ENCODE results near the gene CDC42EP4.
A peak's percentile ranks its signal among the peaks of the same experiment; 100 is the strongest.

Gene CDC42EP4, protein sequence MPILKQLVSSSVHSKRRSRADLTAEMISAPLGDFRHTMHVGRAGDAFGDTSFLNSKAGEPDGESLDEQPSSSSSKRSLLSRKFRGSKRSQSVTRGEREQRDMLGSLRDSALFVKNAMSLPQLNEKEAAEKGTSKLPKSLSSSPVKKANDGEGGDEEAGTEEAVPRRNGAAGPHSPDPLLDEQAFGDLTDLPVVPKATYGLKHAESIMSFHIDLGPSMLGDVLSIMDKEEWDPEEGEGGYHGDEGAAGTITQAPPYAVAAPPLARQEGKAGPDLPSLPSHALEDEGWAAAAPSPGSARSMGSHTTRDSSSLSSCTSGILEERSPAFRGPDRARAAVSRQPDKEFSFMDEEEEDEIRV

DNA sequence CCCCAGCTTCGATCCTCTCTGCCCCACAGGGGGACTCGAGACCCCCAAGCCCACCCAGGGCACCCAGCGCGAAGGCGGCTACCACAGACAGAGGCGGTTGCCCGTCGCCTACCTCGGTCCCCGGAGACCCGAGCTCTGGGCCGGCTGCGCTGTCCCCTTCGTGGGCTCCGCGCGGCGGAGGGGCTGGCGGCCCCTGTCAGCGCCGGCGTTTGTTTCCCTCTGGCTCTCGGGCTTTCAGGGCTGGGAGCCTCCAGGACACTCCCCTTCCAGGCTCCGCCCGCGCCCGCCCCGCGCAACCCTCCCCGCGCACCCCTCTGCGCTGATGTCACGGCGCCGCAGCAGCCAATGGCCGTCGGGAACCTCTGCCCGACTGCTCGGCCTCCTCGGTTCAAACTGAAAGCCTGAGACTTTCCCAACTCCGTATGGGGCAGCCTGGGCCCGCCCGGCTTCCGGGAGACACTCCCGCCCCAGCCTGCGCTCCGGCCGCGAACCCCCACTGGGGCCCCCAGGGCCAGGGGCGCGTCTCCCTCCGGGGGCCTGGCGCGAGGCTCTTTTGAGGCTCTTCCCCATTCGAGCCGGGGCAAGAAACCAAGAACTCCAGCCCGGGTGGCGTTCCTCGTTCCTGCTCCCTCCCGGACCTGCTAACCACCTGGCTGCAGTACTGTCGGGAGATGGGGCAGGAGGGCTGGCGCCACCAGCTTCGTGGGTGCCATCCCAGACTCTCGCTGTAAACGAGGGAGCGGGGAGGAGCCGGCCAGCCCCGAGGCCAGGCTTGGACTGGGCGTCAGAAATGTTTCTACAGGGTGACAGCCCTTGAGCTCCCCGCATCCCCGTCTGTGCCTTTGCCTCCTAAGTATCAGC lies at the start of gene CDC42EP4:
CDC42EP4 (minus strand) TSS at position 221 of the 861 bp plus-strand sequence. CDS start 25,501 bp downstream, outside the sequence.
- Histone ChIP-seq H3K9ac (ENCODE audit: low read depth in 1 of 2, low read length in 2 of 2) (peak within 1 kb of the TSS; percentile 97 to 99), H3K9me3 (ENCODE audit: control insufficient read depth in 1 of 2, low read length in 2 of 2) (no peaks in the 10 kb centered on the region), H3K4me1 (ENCODE audit: control insufficient read depth in 1 of 2, insufficient read depth in 2 of 2, low read length in 2 of 2) (peaks cover 18 to 34% of the 10 kb centered on the region in 2 donors), H3K27ac (ENCODE audit: low read depth, low read length) (peak within 1 kb of the TSS; percentile 98), H3K27me3 (ENCODE audit: control insufficient read depth in 1 of 2, insufficient read depth in 2 of 2, low read length in 2 of 2) (no peaks in the 10 kb centered on the region), H3K36me3 (ENCODE audit: control insufficient read depth in 1 of 2, insufficient read depth in 2 of 2, low read length in 2 of 2) (no peaks in the 10 kb centered on the region), H3K4me3 (ENCODE audit: low read depth in 1 of 2, low read length in 2 of 2) (peak within 1 kb of the TSS; percentile 90 to 97)

DNA sequence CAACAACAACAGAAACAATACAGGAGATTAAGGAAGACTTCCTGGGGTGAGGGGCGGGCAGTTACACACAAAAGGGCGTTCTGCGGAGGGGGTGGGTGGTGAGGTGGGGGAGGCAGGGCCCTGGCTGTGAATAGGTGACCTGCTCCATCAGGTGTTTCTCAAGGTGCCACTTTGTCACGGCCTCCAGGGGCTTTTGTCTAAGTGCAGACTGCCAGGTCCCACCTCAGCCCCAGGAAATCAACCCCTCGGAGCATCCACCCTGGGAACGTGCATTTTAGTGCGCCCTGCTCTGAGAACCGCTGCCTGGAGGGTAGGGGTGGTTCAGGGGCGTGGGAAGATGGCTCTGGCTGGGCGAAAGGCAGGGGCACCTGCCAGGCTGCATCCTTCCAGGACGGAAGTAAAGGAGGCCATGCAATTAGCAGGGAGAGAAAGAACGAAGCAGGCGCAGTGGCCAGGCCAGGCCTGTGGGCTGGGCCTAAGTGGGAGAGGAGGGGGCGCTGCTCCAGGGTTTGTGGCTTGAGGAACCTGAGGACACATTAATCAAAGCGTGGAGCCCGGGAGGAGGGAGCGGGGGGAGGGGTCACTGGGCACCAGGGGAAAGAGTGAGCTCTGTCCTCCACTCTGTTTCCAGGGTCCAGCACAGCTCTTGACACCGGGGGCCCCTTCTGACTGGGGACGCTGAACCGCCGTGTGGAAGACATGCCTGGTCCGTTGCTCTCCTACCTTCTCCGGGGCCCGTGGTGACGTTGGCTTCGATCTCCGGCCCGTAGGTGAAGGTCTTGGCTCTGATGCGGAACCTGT lies 49.4 kb upstream of the CDC42EP4 start:
- Histone ChIP-seq H3K27me3 (ENCODE audit: control insufficient read depth in 1 of 2, insufficient read depth in 2 of 2, low read length in 2 of 2) (no peaks in the 10 kb centered on the region), H3K4me1 (ENCODE audit: control insufficient read depth in 1 of 2, insufficient read depth in 2 of 2, low read length in 2 of 2) (peaks cover 0 to 5% of the 10 kb centered on the region in 2 donors), H3K9me3 (ENCODE audit: control insufficient read depth in 1 of 2, low read length in 2 of 2) (no peaks in the 10 kb centered on the region), H3K9ac (ENCODE audit: low read depth in 1 of 2, low read length in 2 of 2) (no peak overlapping the region), H3K27ac (ENCODE audit: low read depth, low read length) (no peak overlapping the region), H3K4me3 (ENCODE audit: low read depth in 1 of 2, low read length in 2 of 2) (no peak overlapping the region), H3K36me3 (ENCODE audit: control insufficient read depth in 1 of 2, insufficient read depth in 2 of 2, low read length in 2 of 2) (no peaks in the 10 kb centered on the region)

DNA sequence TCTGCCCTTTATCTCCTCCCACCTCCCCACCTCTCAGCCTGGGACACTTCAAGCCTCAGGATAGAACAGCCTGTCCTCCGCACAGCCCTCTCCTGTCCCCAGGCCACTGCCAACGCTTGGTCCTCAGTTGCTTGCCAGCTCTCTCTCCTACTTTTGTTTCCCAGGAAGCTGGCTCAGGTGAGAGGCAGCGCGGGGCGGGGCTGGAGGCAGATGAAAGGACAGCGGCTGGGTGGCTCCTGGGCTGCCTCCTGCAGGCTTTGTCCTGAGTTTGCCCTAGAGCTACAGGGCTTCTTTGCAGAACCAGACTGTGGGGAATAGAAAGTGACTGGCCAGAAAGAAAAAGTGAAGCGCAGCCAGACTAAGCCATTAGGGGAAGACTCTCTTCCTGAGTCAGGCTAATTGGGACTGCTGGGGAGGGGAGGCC lies 48.2 kb upstream of the CDC42EP4 start:
- Histone ChIP-seq H3K9ac (ENCODE audit: low read depth in 1 of 2, low read length in 2 of 2) (no peak overlapping the region), H3K4me1 (ENCODE audit: control insufficient read depth in 1 of 2, insufficient read depth in 2 of 2, low read length in 2 of 2) (peaks cover 0 to 3% of the 10 kb centered on the region in 2 donors), H3K27ac (ENCODE audit: low read depth, low read length) (no peak overlapping the region), H3K27me3 (ENCODE audit: control insufficient read depth in 1 of 2, insufficient read depth in 2 of 2, low read length in 2 of 2) (no peaks in the 10 kb centered on the region), H3K9me3 (ENCODE audit: control insufficient read depth in 1 of 2, low read length in 2 of 2) (no peaks in the 10 kb centered on the region), H3K36me3 (ENCODE audit: control insufficient read depth in 1 of 2, insufficient read depth in 2 of 2, low read length in 2 of 2) (no peaks in the 10 kb centered on the region), H3K4me3 (ENCODE audit: low read depth in 1 of 2, low read length in 2 of 2) (no peak overlapping the region)

DNA sequence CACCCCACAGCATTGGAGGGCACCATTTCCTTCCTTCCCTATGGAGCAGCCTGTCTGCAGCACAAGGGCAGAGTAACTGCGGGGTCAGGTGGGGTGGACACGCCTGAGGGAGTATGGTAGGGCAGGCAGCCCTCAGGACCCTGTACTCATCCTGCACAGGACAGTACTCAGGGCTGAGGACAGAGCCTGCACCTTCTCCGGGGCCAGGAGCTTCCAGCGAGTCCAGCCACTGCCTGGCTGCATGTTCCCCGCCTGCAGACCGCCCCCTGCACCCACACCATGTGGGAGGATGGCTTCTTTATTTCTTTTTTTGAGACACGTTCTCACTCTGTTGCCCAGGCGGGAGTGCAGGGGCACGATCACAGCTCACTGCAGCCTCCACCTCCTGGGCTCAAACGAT lies 47.6 kb upstream of the CDC42EP4 start:
- H3K4me1 ChIP-seq (ENCODE audit: control insufficient read depth in 1 of 2, insufficient read depth in 2 of 2, low read length in 2 of 2): peaks cover 0 to 3% of the 10 kb centered on the region in 2 donors
- no peak overlapping the region for H3K27ac ChIP-seq (ENCODE audit: low read depth, low read length)
- H3K4me3 ChIP-seq (ENCODE audit: low read depth in 1 of 2, low read length in 2 of 2): no peak overlapping the region
- no peak overlapping the region for H3K9ac ChIP-seq (ENCODE audit: low read depth in 1 of 2, low read length in 2 of 2)
- H3K36me3 ChIP-seq (ENCODE audit: control insufficient read depth in 1 of 2, insufficient read depth in 2 of 2, low read length in 2 of 2): no peaks in the 10 kb centered on the region
- H3K9me3 ChIP-seq (ENCODE audit: control insufficient read depth in 1 of 2, low read length in 2 of 2): no peaks in the 10 kb centered on the region
- H3K27me3 ChIP-seq (ENCODE audit: control insufficient read depth in 1 of 2, insufficient read depth in 2 of 2, low read length in 2 of 2): no peaks in the 10 kb centered on the region

DNA sequence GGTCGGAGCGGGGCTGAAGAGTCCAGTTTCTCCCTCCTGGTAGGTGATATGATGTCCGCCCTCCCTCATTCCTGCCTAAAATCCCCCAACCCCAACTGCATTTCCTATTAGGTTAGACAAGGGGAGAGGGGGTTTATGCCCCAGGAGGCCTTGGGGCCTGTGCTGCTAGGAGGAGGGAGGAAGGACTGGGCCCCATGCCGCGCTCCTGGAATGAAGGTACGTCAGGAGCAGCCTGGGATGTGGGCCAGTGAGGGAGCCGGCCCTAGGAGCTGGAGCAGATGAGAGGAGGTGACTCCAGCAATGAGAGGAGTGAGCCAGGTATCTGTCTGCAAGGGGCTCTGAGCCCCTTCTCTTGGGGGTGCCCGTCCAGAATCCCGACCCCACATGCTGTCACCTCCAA lies 46.9 kb upstream of the CDC42EP4 start:
- peaks cover 0 to 3% of the 10 kb centered on the region in 2 donors for H3K4me1 ChIP-seq (ENCODE audit: control insufficient read depth in 1 of 2, insufficient read depth in 2 of 2, low read length in 2 of 2)
- H3K4me3 ChIP-seq (ENCODE audit: low read depth in 1 of 2, low read length in 2 of 2): no peak overlapping the region
- H3K27ac ChIP-seq (ENCODE audit: low read depth, low read length): no peak overlapping the region
- H3K9ac ChIP-seq (ENCODE audit: low read depth in 1 of 2, low read length in 2 of 2): no peak overlapping the region
- no peaks in the 10 kb centered on the region for H3K27me3 ChIP-seq (ENCODE audit: control insufficient read depth in 1 of 2, insufficient read depth in 2 of 2, low read length in 2 of 2)
- no peaks in the 10 kb centered on the region for H3K9me3 ChIP-seq (ENCODE audit: control insufficient read depth in 1 of 2, low read length in 2 of 2)
- H3K36me3 ChIP-seq (ENCODE audit: control insufficient read depth in 1 of 2, insufficient read depth in 2 of 2, low read length in 2 of 2): no peaks in the 10 kb centered on the region

DNA sequence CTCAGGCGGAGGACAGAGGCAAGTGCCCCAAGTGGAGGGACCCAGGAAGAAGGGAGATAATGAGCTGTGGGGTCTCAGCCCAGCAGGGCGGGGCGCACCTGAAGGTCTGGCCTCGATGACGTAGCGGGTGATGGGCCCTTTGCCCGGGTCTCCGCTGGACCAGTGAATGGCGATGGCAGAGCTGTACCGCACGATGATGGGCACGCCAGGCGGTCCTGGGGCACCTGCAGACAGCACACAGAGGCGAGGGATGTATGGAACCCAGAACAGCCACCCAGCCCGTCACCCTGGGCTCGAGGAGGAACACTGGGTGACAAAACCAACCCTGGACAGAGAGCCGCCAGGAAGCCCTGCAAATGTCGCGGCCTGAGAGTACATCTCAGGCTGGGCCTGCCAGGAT lies 46.2 kb upstream of the CDC42EP4 start:
- H3K36me3 ChIP-seq (ENCODE audit: control insufficient read depth in 1 of 2, insufficient read depth in 2 of 2, low read length in 2 of 2): no peaks in the 10 kb centered on the region
- peaks cover 0 to 3% of the 10 kb centered on the region in 2 donors for H3K4me1 ChIP-seq (ENCODE audit: control insufficient read depth in 1 of 2, insufficient read depth in 2 of 2, low read length in 2 of 2)
- H3K4me3 ChIP-seq (ENCODE audit: low read depth in 1 of 2, low read length in 2 of 2): no peak overlapping the region
- H3K9ac ChIP-seq (ENCODE audit: low read depth in 1 of 2, low read length in 2 of 2): no peak overlapping the region
- H3K27ac ChIP-seq (ENCODE audit: low read depth, low read length): no peak overlapping the region
- no peaks in the 10 kb centered on the region for H3K27me3 ChIP-seq (ENCODE audit: control insufficient read depth in 1 of 2, insufficient read depth in 2 of 2, low read length in 2 of 2)
- no peaks in the 10 kb centered on the region for H3K9me3 ChIP-seq (ENCODE audit: control insufficient read depth in 1 of 2, low read length in 2 of 2)

DNA sequence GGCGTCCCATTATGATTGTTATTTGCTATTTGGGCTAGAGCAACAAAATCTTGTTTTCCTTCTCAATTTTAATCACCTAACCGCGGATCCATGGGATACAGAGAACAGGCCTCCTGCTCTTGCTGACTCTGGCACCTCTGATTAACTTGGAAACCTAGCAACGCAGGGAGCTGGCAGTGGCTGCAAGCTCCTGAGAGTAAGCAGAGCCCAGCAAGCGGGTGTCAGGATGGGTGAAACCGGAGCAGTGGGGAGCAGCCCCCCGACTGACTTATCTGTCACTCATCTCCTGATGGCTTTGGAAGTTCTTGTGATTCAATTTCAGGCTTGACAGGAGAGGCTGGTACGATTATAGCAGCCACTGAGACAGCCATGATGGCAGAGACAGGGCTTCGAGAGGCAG lies 45.5 kb upstream of the CDC42EP4 start:
- no peaks in the 10 kb centered on the region for H3K9me3 ChIP-seq (ENCODE audit: control insufficient read depth in 1 of 2, low read length in 2 of 2)
- no peak overlapping the region for H3K4me3 ChIP-seq (ENCODE audit: low read depth in 1 of 2, low read length in 2 of 2)
- peaks cover 0 to 3% of the 10 kb centered on the region in 2 donors for H3K4me1 ChIP-seq (ENCODE audit: control insufficient read depth in 1 of 2, insufficient read depth in 2 of 2, low read length in 2 of 2)
- no peak overlapping the region for H3K9ac ChIP-seq (ENCODE audit: low read depth in 1 of 2, low read length in 2 of 2)
- H3K27ac ChIP-seq (ENCODE audit: low read depth, low read length): no peak overlapping the region
- no peaks in the 10 kb centered on the region for H3K27me3 ChIP-seq (ENCODE audit: control insufficient read depth in 1 of 2, insufficient read depth in 2 of 2, low read length in 2 of 2)
- no peaks in the 10 kb centered on the region for H3K36me3 ChIP-seq (ENCODE audit: control insufficient read depth in 1 of 2, insufficient read depth in 2 of 2, low read length in 2 of 2)

DNA sequence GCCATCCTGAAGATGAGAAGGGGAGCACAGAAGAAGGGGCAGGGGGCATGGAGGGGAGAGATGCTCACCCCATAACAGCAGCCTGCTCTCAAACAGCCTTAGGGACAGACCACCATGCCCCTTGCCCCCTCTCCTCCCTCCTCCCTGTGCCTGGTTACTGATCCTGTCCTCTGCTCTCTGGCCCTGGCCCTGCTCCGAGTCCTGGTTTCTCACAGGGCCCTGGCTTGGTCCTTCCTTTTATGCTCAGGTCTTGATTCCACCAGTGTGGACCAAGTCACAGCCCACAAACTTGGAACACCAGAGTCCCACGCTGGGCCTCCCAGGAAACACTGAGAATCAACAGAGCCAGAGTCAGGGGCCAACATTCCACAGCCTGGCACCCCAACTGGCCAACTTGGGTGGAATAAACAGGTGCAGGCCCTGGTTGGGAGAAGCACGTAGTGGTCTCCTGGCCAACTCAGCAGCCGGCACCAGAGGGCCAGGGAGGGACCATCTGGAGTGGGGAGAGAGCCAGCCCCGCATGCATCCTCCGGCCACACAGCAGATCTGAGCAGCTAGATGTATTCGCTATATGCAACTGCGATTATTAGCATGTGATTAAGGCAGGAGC lies 44.9 kb upstream of the CDC42EP4 start:
- Histone ChIP-seq H3K4me3 (ENCODE audit: low read depth in 1 of 2, low read length in 2 of 2) (no peak overlapping the region), H3K27me3 (ENCODE audit: control insufficient read depth in 1 of 2, insufficient read depth in 2 of 2, low read length in 2 of 2) (no peaks in the 10 kb centered on the region), H3K4me1 (ENCODE audit: control insufficient read depth in 1 of 2, insufficient read depth in 2 of 2, low read length in 2 of 2) (peaks cover 0 to 3% of the 10 kb centered on the region in 2 donors), H3K27ac (ENCODE audit: low read depth, low read length) (no peak overlapping the region), H3K36me3 (ENCODE audit: control insufficient read depth in 1 of 2, insufficient read depth in 2 of 2, low read length in 2 of 2) (no peaks in the 10 kb centered on the region), H3K9me3 (ENCODE audit: control insufficient read depth in 1 of 2, low read length in 2 of 2) (no peaks in the 10 kb centered on the region), H3K9ac (ENCODE audit: low read depth in 1 of 2, low read length in 2 of 2) (no peak overlapping the region)

DNA sequence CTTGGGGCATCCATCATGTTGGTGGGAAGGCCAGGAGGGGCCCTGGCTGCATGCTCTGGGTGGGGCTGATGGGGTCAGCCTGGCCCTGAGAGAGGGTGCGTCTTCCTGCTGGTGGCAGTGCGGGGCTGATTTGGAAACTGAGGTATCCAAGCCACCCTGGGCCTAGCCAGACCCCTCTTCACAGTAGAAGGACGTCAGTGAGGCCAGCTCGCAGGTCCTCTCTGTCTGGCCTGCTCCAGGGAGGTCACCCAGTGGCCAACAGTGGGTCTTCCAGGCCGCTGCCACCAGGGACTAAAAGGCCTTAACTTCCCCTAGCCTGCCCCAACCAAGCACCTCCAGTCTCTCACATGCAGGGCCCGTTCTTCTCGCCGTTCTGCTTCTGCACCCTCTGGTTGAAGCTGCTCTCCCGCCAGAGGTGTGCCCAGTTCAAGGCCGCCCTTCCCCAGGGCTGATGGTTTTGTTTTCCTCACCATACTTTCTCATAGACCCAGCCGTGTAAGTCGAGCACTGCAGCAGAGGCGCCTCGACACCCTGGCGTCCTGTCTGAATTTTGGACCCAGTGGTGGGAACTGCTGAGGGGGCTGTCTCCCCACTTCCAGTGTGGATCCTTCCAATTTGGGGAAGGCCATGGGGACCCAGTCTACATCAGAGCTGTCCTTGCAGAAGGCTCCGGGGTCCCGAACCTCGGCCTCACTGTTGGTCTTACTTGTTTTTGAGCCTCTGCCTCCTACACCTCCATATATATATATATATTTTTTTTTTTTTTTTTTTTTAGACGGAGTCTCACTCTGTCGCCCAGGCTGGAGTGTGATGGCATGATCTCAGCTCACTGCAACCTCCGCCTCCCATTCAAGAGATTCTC lies 42.9 kb upstream of the CDC42EP4 start:
- no peaks in the 10 kb centered on the region for H3K9me3 ChIP-seq (ENCODE audit: control insufficient read depth in 1 of 2, low read length in 2 of 2)
- H3K4me3 ChIP-seq (ENCODE audit: low read depth in 1 of 2, low read length in 2 of 2): no peak overlapping the region
- no peak overlapping the region for H3K27ac ChIP-seq (ENCODE audit: low read depth, low read length)
- H3K4me1 ChIP-seq (ENCODE audit: control insufficient read depth in 1 of 2, insufficient read depth in 2 of 2, low read length in 2 of 2): no peaks in the 10 kb centered on the region
- no peaks in the 10 kb centered on the region for H3K27me3 ChIP-seq (ENCODE audit: control insufficient read depth in 1 of 2, insufficient read depth in 2 of 2, low read length in 2 of 2)
- H3K36me3 ChIP-seq (ENCODE audit: control insufficient read depth in 1 of 2, insufficient read depth in 2 of 2, low read length in 2 of 2): no peaks in the 10 kb centered on the region
- H3K9ac ChIP-seq (ENCODE audit: low read depth in 1 of 2, low read length in 2 of 2): no peak overlapping the region
